DOHH2 (cell line): Measurements from ENCODE around the gene FOXD2.

Experiments
- H3F3A ChIP-seq: fragments of 200-600 bp; sonication (generic), shearing (Covaris generic); 2 replicates; pipeline ENCODE4 v1.6.0; 2016; ENCODE audit warnings: antibody characterized with exemption, mild to moderate bottlenecking; ENCODE audit not compliant: control insufficient read depth, insufficient read depth
- H3K27ac ChIP-seq: fragments of 200-600 bp; sonication (generic); 2 replicates; pipeline ENCODE4 v1.5.1; 2014; ENCODE audit warnings: low read depth, mild to moderate bottlenecking, low read length, moderate library complexity
- H3K27me3 ChIP-seq: fragments of 200-600 bp; sonication (generic); 2 replicates; pipeline ENCODE4 v1.6.1; 2014; ENCODE audit warnings: mild to moderate bottlenecking, low read length, mixed read lengths; ENCODE audit not compliant: control insufficient read depth
- H3K36me3 ChIP-seq: fragments of 200-600 bp; sonication (generic); 2 replicates; pipeline ENCODE4 v1.6.1; 2014; ENCODE audit warnings: mild to moderate bottlenecking, low read length, moderate library complexity, mixed read lengths; ENCODE audit not compliant: control insufficient read depth
- H3K4me1 ChIP-seq: fragments of 200-600 bp; sonication (generic); 2 replicates; pipeline ENCODE4 v1.6.1; 2014; ENCODE audit warnings: mild to moderate bottlenecking, low read length, mixed read lengths; ENCODE audit not compliant: control insufficient read depth
- H3K4me2 ChIP-seq: fragments of 200-600 bp; sonication (generic); 2 replicates; pipeline ENCODE4 v1.6.0; 2014; ENCODE audit warnings: mild to moderate bottlenecking, low read length, moderate library complexity
- H3K4me3 ChIP-seq: fragments of 200-600 bp; sonication (generic); 2 replicates; pipeline ENCODE4 v1.5.1; 2014; ENCODE audit warnings: mild to moderate bottlenecking, low read length, mixed read lengths
- H3K79me2 ChIP-seq: fragments of 200-600 bp; sonication (generic); 2 replicates; pipeline ENCODE4 v1.6.1; 2014; ENCODE audit warnings: mild to moderate bottlenecking, low read length, mixed read lengths; ENCODE audit not compliant: control insufficient read depth
- H3K9me2 ChIP-seq: fragments of 200-600 bp; sonication (generic); replicated peaks from 2 replicates; pipeline ENCODE4 v1.6.1; 2014; ENCODE audit warnings: mild to moderate bottlenecking, low read length, mixed read lengths; ENCODE audit not compliant: control insufficient read depth
- H3K9me3 ChIP-seq: fragments of 200-600 bp; sonication (generic); 2 replicates; pipeline ENCODE4 v1.6.1; 2014; ENCODE audit warnings: antibody characterized with exemption, low read length, mixed read lengths; ENCODE audit not compliant: control insufficient read depth, insufficient read depth
- H4K20me1 ChIP-seq: fragments of 200-600 bp; sonication (generic); 2 replicates; pipeline ENCODE4 v1.6.0; 2014; ENCODE audit warnings: low read depth, mild to moderate bottlenecking, antibody characterized with exemption, low read length, moderate library complexity; ENCODE audit not compliant: control insufficient read depth, insufficient read depth
- CTCF ChIP-seq: fragments of 200-600 bp; sonication (generic); IDR thresholded peaks from one replicate; pipeline ENCODE4 v1.5.1; 2014; ENCODE audit warnings: antibody characterized with exemption, mild to moderate bottlenecking, low read depth, low read length; ENCODE audit not compliant: poor library complexity, severe bottlenecking
- EZH2phosphoT487 ChIP-seq: fragments of 200-600 bp; sonication (generic); IDR thresholded peaks from 2 replicates; pipeline ENCODE4 v1.6.1; 2017; ENCODE audit warnings: borderline replicate concordance, mild to moderate bottlenecking, antibody characterized with exemption, low read length, moderate library complexity, mixed read lengths

Gene FOXD2

GRCh38 chr1:47401761-47402160 lies 36.1 kb upstream of the FOXD2 start:
- TF ChIP-seq CTCF: no peak
- no peak for TF ChIP-seq EZH2phosphoT487
- Histone ChIP-seq H3K27me3 (peaks cover 3% of the 10 kb centered on the region; the same call in 1 of the 2 replicates), H3K36me3 (no peaks in the 10 kb centered on the region), H4K20me1 (no peaks in the 10 kb centered on the region), H3F3A (no peaks in the 10 kb centered on the region), H3K4me2 (no peak overlapping the region), H3K9me3 (no peaks in the 10 kb centered on the region), H3K79me2 (no peaks in the 10 kb centered on the region), H3K27ac (no peak overlapping the region), H3K4me1 (peaks cover 10% of the 10 kb centered on the region), H3K9me2 (no peaks in the 10 kb centered on the region), H3K4me3 (no peak overlapping the region)

- Histone ChIP-seq H3K4me1 (peaks cover 10% of the 10 kb centered on the region), H3K36me3 (no peaks in the 10 kb centered on the region), H3K9me3 (no peaks in the 10 kb centered on the region), H3K79me2 (no peaks in the 10 kb centered on the region), H4K20me1 (no peaks in the 10 kb centered on the region), H3K4me2 (no peak overlapping the region), H3K9me2 (no peaks in the 10 kb centered on the region), H3K27ac (no peak overlapping the region), H3K27me3 (peaks cover 3% of the 10 kb centered on the region; the same call in 1 of the 2 replicates), H3F3A (no peaks in the 10 kb centered on the region), H3K4me3 (no peak overlapping the region)
- TF ChIP-seq CTCF: no peak
- TF ChIP-seq EZH2phosphoT487: no peak
Measured at GRCh38 chr1:47402591-47402990, 35.3 kb upstream of the FOXD2 start.

GRCh38 chr1:47403321-47403910 lies 34.4 kb upstream of the FOXD2 start:
- TF ChIP-seq CTCF (no peak), EZH2phosphoT487 (no peak)
- Histone ChIP-seq H3K4me2 (no peak overlapping the region), H3K4me3 (no peak overlapping the region)

More at GRCh38 chr1:47403321-47403910, 34.4 kb upstream of the FOXD2 start:
- H3K9me2 ChIP-seq: no peaks in the 10 kb centered on the region
- H3K36me3 ChIP-seq: no peaks in the 10 kb centered on the region
- H3K79me2 ChIP-seq: no peaks in the 10 kb centered on the region
- no peaks in the 10 kb centered on the region for H3F3A ChIP-seq
- H3K27me3 ChIP-seq: peaks cover 3% of the 10 kb centered on the region; the same call in 1 of the 2 replicates
- no peaks in the 10 kb centered on the region for H4K20me1 ChIP-seq
- H3K4me1 ChIP-seq: peaks cover 10% of the 10 kb centered on the region
- H3K9me3 ChIP-seq: no peaks in the 10 kb centered on the region
- no peak overlapping the region for H3K27ac ChIP-seq
